Activated CD4-positive, CD25-positive, alpha-beta regulatory T cell treated with anti-CD3 and anti-CD28 coated beads, Interleukin-2, amount 50 U/mL, for 16 hours (primary cell): ENCODE measurements around the gene ZDHHC21.

Experiments used
- DNase-seq: peaks from one replicate; pipeline ENCODE4 v3.0.0-alpha.2; 2020; ENCODE audit warnings: low read depth, low spot score

ZDHHC21 gene, protein sequence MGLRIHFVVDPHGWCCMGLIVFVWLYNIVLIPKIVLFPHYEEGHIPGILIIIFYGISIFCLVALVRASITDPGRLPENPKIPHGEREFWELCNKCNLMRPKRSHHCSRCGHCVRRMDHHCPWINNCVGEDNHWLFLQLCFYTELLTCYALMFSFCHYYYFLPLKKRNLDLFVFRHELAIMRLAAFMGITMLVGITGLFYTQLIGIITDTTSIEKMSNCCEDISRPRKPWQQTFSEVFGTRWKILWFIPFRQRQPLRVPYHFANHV

DNA sequence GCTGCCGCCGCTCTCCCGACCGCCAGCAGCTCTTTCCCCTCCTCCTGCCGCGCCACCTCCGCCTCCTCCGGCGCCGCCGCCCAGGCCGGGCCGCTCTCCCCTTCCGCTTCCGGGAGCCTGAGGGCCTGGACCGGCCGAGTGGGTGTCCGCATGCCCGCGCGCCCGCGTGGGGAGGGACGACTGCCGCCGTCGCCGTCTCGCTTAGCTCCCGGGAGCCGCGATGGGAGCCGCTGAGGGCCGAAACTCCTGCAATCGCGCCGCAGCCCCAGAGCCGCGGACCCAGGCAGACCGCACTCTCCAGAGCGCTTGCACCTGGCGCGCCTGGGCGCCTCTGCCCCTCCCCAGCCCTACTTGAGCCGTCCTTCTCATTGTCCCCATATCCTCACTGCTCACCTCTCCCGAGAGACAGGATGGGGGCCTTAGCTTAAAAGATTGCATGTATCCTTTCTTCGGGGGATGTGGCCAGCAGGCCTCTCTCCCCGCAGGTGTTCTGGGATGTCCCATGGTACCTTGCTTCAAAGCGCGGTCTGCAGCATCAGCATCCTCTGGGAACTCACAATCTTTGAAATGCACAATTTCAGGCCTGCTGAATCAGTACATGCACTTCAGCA lies at the start of gene ZDHHC21:
ZDHHC21 (minus strand) TSS at position 182 of the 611 bp plus-strand sequence. CDS start 19,092 bp downstream, outside the sequence.
- DNase-seq, result peak; percentile 10

DNA sequence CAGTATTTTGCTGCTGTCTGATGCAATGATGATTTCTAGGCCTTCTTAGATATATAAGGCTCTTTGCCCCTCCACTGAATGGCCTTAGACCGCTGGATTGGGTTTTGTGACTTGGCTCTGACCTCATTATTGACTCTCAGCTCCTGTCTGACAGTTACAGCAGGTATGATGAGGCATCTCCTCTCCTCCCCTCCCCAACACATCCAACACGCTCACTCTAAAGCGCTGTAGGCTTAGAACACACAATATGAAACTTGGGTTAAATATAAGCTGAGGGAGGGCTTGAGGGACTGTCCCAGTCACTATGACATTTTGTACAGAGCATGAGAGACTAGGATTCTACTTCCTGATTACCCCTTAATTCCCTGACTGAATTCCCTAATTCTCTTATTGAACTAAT lies 48.1 kb upstream of the ZDHHC21 start:
- DNase-seq, result no peak

DNA sequence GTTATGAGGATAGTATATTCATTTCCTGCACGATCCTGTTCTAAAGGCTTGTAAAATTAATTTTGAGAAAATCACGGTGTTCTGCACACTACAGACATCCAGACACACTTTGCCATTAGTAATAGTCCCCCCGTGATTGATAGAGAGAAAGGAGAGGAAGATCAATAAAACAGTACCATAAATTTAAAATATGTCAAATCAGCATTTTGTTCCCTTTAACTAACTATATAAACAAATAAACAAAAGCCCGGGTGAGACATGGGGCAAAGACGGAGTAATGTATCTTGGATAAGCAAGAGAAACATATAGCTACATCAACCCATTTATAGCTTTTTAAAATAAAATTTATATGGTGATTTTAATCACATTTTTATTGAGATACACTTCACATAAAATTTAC lies 39.9 kb upstream of the ZDHHC21 start:
- DNase-seq, result no peak

DNA sequence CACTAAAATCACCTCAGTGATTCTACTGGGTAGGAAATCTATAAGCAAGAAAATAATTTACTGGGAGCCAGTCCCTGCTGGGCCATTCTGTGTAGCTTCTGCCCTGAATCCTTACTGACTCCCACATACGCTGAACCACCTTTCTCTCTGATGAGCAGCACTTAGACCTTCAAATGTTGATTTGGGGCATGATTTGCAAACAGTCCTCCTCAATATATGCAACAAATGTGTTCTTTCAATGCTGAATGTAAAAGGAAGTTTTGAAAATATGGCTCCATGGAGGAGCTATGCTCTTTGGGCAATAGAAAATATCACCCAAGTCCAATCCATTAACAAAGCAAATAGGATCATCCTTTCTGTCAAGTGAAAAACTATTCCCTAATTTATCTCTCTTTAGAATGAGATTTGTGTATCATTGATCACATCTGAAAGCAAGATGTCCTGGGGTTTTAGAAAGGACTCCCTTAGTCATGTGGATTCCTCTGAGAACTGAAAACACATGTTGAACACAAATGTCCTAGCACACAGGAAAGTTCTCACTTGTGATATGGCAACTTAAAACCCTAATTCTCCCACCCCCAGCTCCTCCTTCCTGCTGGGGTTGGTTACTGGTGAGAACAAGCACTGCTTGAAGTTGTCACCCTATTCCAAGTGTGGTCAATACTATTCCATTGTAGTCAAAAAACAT lies 38.2 kb upstream of the ZDHHC21 start:
- no peak for DNase-seq

DNA sequence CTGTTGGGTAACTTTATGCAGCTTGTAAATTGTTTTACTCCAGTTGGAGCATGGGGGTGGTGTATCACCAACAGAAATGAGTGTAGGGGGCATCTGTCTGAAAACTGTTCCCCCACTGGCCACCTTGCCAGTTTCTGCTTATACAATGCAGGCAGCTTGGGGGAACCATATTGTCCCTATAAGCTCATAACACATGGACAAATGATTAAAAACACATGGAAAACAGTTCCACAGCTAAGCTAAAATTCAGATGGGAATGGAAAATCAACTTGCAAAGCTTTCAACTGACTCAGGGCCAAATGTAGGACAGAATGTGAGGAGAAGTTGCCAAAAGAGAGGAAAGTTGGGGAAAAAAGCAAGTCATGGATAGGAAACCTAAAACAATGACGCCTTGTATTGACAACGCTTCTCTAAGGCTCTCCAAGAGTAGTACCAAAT lies 37.2 kb upstream of the ZDHHC21 start:
- no peak for DNase-seq

DNA sequence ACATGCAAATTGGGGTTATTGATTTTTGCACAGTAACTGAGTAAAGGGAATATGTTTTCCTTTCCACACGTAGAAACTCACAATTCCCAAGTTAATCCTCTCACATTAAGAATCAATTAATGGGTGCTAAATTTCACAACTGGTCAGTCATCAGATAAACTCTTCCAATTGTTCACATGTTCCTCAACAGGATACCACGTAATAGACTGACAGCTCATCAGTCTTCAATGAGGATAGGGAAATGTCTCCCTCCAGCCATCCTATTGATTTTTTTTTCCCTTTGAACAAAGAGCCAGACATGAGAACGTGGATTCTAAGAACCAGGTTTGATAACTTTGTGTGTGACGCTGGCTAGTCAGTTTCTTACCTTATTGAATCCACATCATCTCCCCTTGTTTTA lies 30.1 kb upstream of the ZDHHC21 start:
- DNase-seq, result no peak

DNA sequence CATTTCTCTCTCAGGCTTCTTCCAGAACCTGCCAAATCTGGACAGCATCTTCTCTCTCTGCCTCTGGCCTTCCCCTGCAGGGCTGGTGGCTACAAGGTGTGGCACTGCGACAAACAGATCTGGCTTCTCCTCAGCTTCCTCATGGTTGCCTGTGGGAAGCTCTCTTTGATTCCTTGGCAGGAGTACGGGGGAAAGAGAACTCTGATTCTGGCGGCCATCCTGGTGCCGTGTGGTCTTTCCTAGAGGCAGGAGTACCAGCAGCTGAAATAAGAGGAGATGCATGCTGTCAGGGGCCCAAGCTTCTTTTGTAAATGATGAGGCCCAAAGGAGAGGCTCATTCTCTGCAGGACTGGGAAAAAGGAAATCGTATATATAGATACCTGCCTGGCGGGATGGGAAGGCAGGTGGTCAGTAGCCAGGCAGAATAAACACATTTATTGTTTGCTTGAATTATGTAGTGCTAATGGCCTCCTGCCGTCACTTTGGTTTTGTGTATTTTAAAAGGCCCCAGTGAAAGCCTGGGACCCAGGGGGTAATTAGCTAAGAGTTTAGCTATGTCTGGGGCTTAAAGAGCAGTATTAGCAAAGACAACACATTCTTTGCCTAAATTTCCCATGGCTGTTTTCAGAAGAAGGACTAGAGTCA lies 29.3 kb upstream of the ZDHHC21 start, which contains the start of gene CER1:
CER1 (minus strand) TSS at position 343 of the 645 bp plus-strand sequence; CDS start at position 282, 61 bp downstream.
- DNase-seq, result no peak

DNA sequence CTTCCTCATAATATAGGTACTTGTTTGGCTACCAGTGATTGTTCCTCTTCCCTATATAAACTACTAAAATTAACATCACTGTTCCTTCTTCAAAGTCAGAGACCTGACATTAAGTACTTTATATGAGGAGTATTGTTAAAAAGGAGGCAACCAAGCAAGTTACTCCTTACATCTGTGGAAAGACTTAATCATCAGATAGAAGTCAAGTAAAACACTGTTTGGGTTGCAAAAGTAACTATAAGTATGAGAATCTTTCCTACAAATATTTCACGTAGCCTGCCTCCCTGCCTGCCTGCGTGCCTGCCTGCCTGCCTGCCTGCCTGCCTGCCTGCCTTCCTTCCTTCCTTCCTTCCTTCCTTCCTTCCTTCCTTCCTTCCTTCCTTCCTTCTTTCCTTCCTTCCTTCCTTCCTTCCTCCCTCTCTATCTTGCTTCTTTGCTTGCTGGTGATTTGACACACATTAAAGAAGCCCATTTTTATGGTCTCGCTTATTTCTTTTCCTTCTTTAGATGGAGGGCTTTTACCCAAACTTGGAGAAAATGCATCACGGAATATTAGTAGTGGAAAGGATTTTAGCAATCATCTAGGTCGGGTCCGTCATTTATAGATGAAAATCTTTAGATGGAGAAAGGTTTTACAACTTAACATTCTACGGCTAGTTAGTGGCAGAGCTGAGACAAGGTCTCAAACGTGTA lies 26.1 kb upstream of the ZDHHC21 start:
- DNase-seq, result no peak

DNA sequence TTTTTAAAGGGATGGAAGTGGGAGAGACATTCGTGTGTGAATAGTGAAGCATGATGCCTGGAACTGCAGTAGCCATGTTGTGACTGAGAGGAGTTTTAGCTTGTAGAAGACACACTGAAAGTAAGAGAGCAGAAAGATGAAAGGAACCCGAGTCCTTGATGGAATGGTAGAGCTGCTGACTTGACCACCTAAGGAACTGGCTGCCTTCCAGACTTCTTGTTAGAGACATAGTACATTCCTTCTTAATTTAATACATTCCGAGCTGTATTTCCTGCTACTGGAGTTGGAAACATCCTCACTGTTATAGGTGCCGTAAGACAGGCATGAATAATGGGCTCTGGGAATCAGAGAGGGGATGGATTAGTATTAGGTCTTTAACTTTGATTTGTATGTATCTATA lies 21.9 kb upstream of the ZDHHC21 start:
- no peak for DNase-seq

DNA sequence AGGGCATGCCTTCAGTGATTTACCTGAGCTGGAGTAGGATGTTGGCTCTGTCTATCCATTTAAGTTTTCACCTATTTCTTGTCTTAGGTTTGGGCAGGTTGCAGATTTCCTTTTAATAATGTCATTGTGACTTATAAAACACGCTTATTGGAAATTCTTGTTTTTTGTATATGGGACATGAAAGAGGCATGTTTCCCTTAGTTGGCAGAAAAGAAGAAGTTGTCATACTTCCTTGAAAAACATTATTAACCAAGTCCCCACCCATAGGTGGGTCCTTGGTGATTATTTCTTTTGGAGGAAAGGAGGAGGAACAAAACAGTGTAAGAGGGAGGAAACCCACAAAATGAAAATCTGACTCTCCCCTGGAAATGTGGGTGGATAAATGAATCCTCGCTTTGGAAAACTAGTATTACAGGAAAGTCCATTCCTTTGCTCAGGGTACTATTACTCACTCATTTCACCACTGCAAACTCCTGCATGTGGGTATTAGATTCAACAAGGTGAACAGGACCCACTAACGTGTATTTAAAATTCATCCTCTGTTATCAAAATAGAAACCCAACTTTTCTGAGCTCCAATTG lies 20.0 kb upstream of the ZDHHC21 start:
- DNase-seq, result no peak

DNA sequence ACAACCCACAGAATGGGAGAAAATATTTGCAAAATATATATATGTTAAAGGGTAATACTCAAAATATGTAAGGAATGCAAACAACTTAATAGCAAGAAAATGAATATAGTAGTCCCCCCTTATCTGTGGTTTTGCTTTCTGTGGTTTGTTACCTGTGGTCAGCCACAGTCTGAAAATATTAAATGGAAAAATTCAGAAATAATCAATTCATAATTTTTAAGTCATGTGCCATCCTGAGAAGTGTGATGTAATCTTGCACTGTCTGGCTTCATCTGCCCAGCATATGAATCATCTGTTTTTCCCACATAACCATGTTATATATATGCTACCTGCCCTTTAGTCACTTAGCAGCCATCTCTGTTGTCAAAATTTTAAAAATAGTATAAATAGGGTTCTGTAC lies 17.6 kb upstream of the ZDHHC21 start:
- DNase-seq, result no peak

DNA sequence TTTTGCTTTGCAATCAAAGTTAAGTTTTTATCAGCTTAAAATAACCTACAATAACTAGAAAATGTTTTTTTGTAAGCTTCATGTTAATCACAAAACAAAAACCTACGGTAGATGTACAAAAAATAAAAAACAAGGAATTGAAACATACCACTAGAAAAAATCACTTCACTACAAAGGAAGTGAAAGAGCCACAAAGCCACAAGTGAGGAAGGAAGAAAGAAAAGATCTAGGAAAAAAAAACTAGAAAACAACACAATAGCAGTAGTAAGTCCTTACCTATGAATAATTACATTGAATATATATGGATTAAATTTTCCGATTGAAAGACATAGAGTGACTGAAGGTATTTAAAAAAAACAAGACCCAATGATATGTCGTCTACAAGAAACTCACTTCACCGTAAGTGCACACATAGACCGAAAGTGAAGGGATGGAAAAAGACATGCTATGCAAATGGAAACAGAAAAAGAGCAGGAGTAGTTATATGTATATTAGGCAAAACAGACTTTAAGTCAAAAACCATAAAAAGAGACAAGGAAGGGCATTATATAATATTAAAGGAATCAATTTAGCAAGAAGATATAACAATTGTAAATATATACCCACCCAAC lies 13.4 kb upstream of the ZDHHC21 start:
- DNase-seq, result no peak

DNA sequence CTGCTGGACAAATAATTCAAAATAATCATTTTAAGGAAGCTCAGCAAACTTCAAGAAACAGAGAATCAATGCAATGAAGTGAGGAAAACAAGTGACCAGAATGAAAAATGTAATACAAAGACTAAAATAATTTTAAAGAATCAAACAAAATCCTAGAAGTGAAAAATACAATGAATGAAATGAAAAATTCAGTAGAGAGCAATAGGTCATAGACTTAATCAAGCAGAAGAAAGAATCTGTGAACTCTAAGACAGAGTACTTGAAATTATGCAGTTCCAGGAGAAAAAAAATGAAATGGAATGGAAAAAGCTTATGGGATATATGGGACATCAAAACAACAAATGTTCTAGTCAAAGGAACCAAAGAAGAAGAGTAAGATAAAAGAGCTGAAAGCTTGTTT lies 11.8 kb upstream of the ZDHHC21 start:
- DNase-seq, result no peak

DNA sequence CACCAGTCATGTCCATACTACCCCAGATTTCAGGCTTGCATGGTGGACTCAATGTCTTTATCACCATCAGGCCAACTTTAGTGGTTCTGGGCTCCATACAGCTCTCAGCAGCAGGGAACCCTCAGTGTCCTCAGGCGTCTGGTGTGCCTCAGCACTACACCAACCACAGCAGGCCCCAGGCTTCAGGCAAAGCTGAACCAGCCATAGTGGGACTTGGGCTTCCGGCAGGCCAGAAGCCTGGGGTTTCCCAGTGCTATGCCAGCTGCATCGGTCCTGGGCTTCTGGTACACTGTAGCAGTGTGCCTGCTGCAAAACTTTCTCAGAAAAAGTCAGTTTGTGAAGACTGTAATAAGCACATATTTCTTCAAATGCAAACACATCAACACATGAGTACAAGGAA lies 11.0 kb upstream of the ZDHHC21 start:
- DNase-seq, result no peak

DNA sequence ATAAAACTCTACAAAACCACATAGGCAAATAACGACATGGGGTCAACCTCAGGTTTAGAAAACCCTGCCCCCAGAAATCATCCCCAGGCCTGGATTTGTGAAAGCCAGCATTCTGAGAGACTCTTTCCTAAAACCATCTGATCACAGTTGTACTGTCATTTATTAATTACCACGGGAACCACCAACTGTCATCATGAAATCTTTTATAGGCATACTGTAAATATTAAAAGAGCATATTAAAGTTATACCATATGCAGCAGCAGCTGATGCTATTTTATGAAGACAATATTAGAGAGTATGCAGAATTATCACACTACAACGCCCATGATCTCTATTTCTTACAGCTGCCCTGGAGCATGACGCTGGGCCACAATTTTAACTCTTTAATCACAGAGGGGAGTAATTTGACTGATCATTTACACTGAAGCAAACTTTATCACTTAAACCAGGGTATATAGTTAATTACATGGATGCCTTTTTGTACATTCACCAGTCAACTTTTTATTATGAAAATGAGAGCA lies 9.0 kb upstream of the ZDHHC21 start:
- no peak for DNase-seq

DNA sequence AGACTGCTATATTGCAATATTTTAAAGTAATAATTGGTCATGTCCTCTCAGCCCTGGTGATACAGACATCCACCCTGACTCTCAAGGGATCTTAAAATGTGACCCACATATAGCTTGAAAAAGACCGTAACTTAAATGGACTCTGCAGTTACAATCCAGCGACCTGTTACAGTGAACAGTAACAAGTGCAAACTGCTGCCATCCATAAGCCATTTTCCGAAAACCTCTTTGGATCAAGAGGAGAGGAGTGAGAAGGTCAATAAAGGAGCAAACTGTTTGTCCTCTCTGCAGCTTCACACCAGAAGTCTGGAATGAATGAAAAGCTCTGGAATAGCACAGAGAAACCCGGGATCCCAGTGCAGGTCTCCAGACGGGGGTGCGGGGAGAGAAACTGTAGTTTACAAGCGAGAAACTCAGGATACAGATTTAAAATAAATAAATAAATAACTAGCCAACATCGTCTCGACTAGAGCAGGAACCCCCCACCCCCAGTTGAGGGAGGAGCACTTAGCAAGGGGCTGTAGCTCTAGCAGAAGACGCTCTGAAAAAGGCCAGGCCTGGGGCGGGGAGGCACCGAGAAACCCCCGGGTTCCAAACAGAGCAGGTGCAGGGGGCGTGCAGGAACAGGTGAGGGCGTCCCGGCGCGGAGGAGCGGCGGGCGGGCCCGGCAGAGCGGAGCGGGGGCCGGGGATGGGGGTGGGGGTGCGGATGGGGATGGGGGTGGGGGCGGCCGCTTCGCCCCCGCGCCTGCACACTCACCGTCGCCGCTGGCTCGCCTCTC lies 572 bp downstream of the ZDHHC21 start:
- DNase-seq, result peak; percentile 1

DNA sequence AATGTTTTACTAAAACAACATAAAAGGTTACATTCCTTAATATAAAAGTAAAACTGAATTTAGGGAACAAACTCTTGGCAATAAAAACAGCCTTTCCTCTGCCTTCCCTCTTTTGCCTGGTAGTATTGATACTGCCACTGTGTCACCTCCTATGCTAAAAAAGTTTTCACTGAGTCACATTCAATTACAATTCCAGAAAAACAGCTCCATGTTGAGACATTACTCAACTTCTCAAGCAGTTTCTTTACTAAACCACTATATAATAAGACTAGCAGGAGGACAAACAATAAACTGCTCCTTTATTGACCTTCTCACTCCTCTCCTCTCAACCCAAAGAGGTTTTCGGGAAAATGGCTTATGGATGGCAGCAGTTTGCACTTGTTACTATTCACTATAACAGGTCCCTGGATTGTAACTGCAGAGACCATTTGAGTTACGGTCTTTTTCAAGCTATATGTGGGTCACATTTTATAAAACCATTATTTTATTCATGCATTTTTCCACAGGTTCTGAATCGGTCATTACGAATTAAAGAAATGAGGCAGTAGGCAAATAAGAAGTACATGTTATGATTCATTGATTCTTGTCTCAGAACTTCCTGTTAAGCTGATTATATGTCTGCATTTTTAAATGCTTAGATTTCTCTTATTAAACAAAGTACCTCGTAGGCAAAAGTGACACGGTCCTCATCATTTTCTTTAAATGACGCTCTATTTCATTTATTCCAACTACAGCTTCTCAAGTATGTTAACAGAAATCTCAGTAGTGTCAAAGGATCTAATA lies 2.1 kb downstream of the ZDHHC21 start:
- no peak for DNase-seq

DNA sequence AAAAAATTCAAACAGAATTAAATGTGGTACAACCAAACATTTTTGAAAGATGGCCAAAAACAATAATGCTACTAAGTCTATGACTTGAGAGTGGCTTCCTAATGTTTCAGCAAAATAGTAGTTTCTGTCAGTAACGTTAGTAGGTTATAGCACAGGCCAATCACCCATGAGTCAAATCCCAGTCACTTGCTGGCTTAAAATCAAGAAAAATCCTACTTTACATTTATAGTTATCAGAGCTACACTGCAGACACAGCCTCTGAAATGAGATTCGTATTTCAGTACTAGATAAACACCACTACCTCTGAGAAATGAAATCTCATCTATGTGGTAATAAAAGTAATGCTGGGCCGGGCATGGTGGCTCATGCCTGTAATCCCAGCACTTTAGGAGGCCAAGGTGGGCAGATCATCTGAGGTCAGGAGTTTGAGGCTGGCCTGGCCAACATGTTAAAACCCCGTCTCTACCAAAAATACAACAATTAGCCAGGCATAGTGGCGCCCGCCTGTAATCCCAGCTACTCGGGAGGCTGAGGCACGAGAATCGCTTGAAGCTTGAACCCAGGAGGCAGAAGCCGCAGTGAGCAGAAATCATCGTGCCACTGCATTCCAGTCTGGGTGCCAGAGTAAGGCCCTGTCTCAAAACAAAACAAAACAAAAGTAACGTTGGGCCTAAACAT lies 6.1 kb downstream of the ZDHHC21 start:
- DNase-seq, result no peak

DNA sequence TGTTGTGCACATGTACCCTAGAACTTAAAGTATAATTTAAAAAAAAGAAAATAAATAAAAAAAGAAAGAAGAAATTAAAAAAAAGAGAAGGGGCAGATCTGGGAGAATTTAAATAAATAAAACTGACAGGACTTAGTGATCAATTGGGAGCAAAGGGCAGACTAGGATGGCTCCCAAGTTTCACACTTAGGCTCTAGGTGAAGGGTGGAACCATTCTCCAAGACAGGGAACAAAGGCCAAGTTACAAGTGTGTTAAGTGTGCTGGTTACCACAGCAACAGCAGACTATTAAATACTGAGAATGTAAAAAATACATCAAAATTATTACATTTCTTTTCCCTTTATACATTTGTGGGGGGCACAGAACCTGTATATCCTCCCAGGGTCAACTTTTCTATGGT lies 7.1 kb downstream of the ZDHHC21 start:
- DNase-seq, result no peak
